Measurements from ENCODE around the gene FOXI1. TPM values are rescaled to one million over a fixed set of nuclear protein-coding genes. Genes with fewer than 3 reads are reported as not detected.

Gene FOXI1
- total RNA-seq, 1 experiment from 2014 or later: 0.44 TPM

- Histone ChIP-seq H3K4me3 (ENCODE audit: low read depth in 2 of 2, low read length in 2 of 2) (no peak overlapping the region), H3K27me3 (ENCODE audit: control insufficient read depth, insufficient read depth, low read length) (no peaks in the 10 kb centered on the region; the same call in 1 of the 2 replicates), H3K27ac (ENCODE audit: low read length) (no peak overlapping the region), H3K36me3 (ENCODE audit: control insufficient read depth, insufficient read depth, low read length) (no peaks in the 10 kb centered on the region), H3K9me3 (ENCODE audit: control insufficient read depth, insufficient read depth, low read depth, low read length) (no peaks in the 10 kb centered on the region), H3K4me1 (ENCODE audit: control insufficient read depth, insufficient read depth, low read length) (no peaks in the 10 kb centered on the region)
- TF ChIP-seq CTCF (IDR thresholded peaks at IDR 0.05): no peak
- intact Hi-C loops (cut with micrococcal nuclease; ENCODE audit: unreplicated experiment) (no loop called here), in situ Hi-C loops (cut with HindIII; ENCODE audit: low pct_unique_long_range_greater_than_20kb, low sequenced_read_pairs) (no loop called here)
- ChIA-PET CTCF (no interaction called here), POLR2A (no interaction called here)
- BruUV-seq (replicated peaks): no TSS peak
- DNase-seq (ENCODE audit: low read depth, low spot score): no peak
- no peak for ATAC-seq
These were observed 26.8 kb upstream of the FOXI1 start for GRCh38 chr5:170078931-170079330.

GRCh38 chr5:170080217-170080616 is 25.5 kb upstream of the FOXI1 start:
- H3K4me3 ChIP-seq (ENCODE audit: low read depth in 2 of 2, low read length in 2 of 2): no peak overlapping the region
- ATAC-seq: no peak
- no peaks in the 10 kb centered on the region for H3K9me3 ChIP-seq (ENCODE audit: control insufficient read depth, insufficient read depth, low read depth, low read length)
- no peak for TF ChIP-seq SIN3A (IDR thresholded peaks at IDR 0.05; ENCODE audit: borderline replicate concordance, insufficient read depth, low read depth, low read length)
- TF ChIP-seq TCF7L2 (IDR thresholded peaks at IDR 0.05; ENCODE audit: low read depth, low read length): no peak
- no peak for TF ChIP-seq POLR2AphosphoS5 (IDR thresholded peaks at IDR 0.05; ENCODE audit: low read depth, low read length)
- TF ChIP-seq, protein P1, sequence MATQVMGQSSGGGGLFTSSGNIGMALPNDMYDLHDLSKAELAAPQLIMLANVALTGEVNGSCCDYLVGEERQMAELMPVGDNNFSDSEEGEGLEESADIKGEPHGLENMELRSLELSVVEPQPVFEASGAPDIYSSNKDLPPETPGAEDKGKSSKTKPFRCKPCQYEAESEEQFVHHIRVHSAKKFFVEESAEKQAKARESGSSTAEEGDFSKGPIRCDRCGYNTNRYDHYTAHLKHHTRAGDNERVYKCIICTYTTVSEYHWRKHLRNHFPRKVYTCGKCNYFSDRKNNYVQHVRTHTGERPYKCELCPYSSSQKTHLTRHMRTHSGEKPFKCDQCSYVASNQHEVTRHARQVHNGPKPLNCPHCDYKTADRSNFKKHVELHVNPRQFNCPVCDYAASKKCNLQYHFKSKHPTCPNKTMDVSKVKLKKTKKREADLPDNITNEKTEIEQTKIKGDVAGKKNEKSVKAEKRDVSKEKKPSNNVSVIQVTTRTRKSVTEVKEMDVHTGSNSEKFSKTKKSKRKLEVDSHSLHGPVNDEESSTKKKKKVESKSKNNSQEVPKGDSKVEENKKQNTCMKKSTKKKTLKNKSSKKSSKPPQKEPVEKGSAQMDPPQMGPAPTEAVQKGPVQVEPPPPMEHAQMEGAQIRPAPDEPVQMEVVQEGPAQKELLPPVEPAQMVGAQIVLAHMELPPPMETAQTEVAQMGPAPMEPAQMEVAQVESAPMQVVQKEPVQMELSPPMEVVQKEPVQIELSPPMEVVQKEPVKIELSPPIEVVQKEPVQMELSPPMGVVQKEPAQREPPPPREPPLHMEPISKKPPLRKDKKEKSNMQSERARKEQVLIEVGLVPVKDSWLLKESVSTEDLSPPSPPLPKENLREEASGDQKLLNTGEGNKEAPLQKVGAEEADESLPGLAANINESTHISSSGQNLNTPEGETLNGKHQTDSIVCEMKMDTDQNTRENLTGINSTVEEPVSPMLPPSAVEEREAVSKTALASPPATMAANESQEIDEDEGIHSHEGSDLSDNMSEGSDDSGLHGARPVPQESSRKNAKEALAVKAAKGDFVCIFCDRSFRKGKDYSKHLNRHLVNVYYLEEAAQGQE (IDR thresholded peaks at IDR 0.05; ENCODE audit: insufficient read depth in 1 of 2, low read depth in 2 of 2, low read length in 1 of 2): no peak
- no peak for TF ChIP-seq CTCF (IDR thresholded peaks at IDR 0.05)
- no peaks in the 10 kb centered on the region for H3K27me3 ChIP-seq (ENCODE audit: control insufficient read depth, insufficient read depth, low read length)
- intact Hi-C loops (cut with micrococcal nuclease; ENCODE audit: unreplicated experiment): no loop called here
- no peaks in the 10 kb centered on the region for H3K4me1 ChIP-seq (ENCODE audit: control insufficient read depth, insufficient read depth, low read length)
- no peak overlapping the region for H3K27ac ChIP-seq (ENCODE audit: low read length)
- CTCF ChIA-PET: no interaction called here
- no TSS peak for BruUV-seq (replicated peaks)
- no peaks in the 10 kb centered on the region for H3K36me3 ChIP-seq (ENCODE audit: control insufficient read depth, insufficient read depth, low read length)
- no peak for DNase-seq (ENCODE audit: low read depth, low spot score)
- POLR2A ChIA-PET: interaction anchor here (0.5 kb wide), 1 partner anchor 144 kb away, joined by 10 read pairs; no protein-coding TSS in a partner anchor
- in situ Hi-C loops (cut with HindIII; ENCODE audit: low pct_unique_long_range_greater_than_20kb, low sequenced_read_pairs): no loop called here

All from Panc1 (cell line).